H1 (cell line): ENCODE measurements around the gene ACAP2. TPM values are rescaled to one million over a fixed set of nuclear protein-coding genes. Genes with fewer than 3 reads are reported as not detected.

ENCODE experiments used
- CTCF ChIA-PET: fragments of 300-600 bp; sonication (Branson Sonifier 250); formaldehyde crosslinking; loops from one replicate; lab custom pipeline; 2021; ENCODE audit not compliant: partially characterized antibody; lab: Charles Lee
- POLR2A ChIA-PET: fragments of 300-600 bp; sonication (Branson Sonifier 250); formaldehyde crosslinking; loops from one replicate; lab custom pipeline; 2021; ENCODE audit warnings: inconsistent platforms; ENCODE audit not compliant: partially characterized antibody; lab: Charles Lee
- DNase-seq, 2 experiments: peaks; one replicate each; pipeline versions ENCODE4 v3.0.0 to v3.0.0-alpha.2; 2010 to 2022; ENCODE audit warnings: low spot score in 2 of 2, low read depth in 1 of 2, mixed read lengths in 1 of 2
- FAIRE-seq: peaks from 2 replicates; lab custom pipeline; 2011; peaks lifted over from hg19 to GRCh38; lab: Jason Lieb, UNC
- H2AFZ ChIP-seq: 2 replicates; pipeline ENCODE4 v1.8.1; 2012; ENCODE audit warnings: low read length, inconsistent platforms
- H2AK5ac ChIP-seq: 2 replicates; pipeline ENCODE4 v1.6.1; 2013; ENCODE audit warnings: low read depth, low read length
- H2BK120ac ChIP-seq: replicated peaks from 2 replicates; pipeline ENCODE3; 2013; ENCODE audit warnings: low read depth, low read length, inconsistent platforms
- H2BK12ac ChIP-seq: 2 replicates; pipeline ENCODE4 v1.6.1; 2013; ENCODE audit warnings: low read depth, low read length
- H2BK15ac ChIP-seq: 2 replicates; pipeline ENCODE4 v1.6.1; 2013; ENCODE audit warnings: low read length
- H2BK20ac ChIP-seq: 2 replicates; pipeline ENCODE4 v1.6.1; 2013; ENCODE audit warnings: low read length
- H2BK5ac ChIP-seq: 2 replicates; pipeline ENCODE4 v1.6.1; 2013; ENCODE audit warnings: low read depth, low read length
- H3K14ac ChIP-seq: 2 replicates; pipeline ENCODE4 v1.6.1; 2013; ENCODE audit warnings: inconsistent platforms; ENCODE audit not compliant: insufficient read length
- H3K18ac ChIP-seq: 2 replicates; pipeline ENCODE4 v1.6.1; 2013; ENCODE audit warnings: low read length; ENCODE audit errors: extremely low read depth
- H3K23ac ChIP-seq: 2 replicates; pipeline ENCODE4 v1.6.1; 2013; ENCODE audit warnings: inconsistent platforms; ENCODE audit not compliant: insufficient read length
- H3K23me2 ChIP-seq: 2 replicates; pipeline ENCODE4 v1.6.1; 2013; ENCODE audit warnings: low read depth, low read length
- H3K27ac ChIP-seq: 2 replicates; pipeline ENCODE4 v1.6.1; 2011; ENCODE audit warnings: low read depth, low read length, inconsistent platforms
- H3K27me3 ChIP-seq, 4 experiments: replicated peaks in 1 of 4; 1 replicate in 1 of 4; 2 replicates in 3 of 4; pipeline versions ENCODE4 v1.6.1 to v1.8.1; 2011 to 2013; ENCODE audit warnings: low read length in 3 of 4, mild to moderate bottlenecking in 3 of 4, inconsistent platforms in 2 of 4, mixed read lengths in 2 of 4, moderate library complexity in 1 of 4; ENCODE audit not compliant: control insufficient read depth in 3 of 4, insufficient read depth in 3 of 4; ENCODE audit errors: extremely low read depth in 1 of 4
- H3K36me3 ChIP-seq, 4 experiments: 2 replicates each; pipeline versions ENCODE4 v1.6.1 to v1.8.1; 2011 to 2013; ENCODE audit warnings: mild to moderate bottlenecking in 4 of 4, low read length in 3 of 4, moderate library complexity in 2 of 4, control low read depth in 1 of 4, inconsistent platforms in 1 of 4; ENCODE audit not compliant: insufficient read depth in 4 of 4, control insufficient read depth in 2 of 4
- H3K4ac ChIP-seq: replicated peaks from 2 replicates; pipeline ENCODE3; 2013; ENCODE audit warnings: low read length, low read depth, mixed read lengths, inconsistent platforms; ENCODE audit not compliant: insufficient read length
- H3K4me1 ChIP-seq, 4 experiments: replicated peaks in 1 of 4; 1 replicate in 1 of 4; 2 replicates in 3 of 4; pipeline versions ENCODE4 v1.6.1 to v1.8.1; 2011 to 2013; ENCODE audit warnings: low read length in 3 of 4, inconsistent platforms in 2 of 4, mixed read lengths in 1 of 4; ENCODE audit not compliant: insufficient read depth in 4 of 4, control insufficient read depth in 3 of 4
- H3K4me2 ChIP-seq, 2 experiments: 2 replicates each; pipeline versions ENCODE4 v1.6.1 to v1.8.1; 2011 to 2013; ENCODE audit warnings: low read depth in 2 of 2, low read length in 2 of 2, control low read depth in 1 of 2, inconsistent platforms in 1 of 2, mild to moderate bottlenecking in 1 of 2; ENCODE audit not compliant: insufficient read depth in 1 of 2
- H3K4me3 ChIP-seq, 4 experiments: fragments of 200-600, 300-600 bp in 1 of 4; sonication (generic), shearing (Covaris generic), sonication (Bioruptor Twin) in 1 of 4; 2 replicates each; pipeline versions ENCODE4 v1.5.1 to v1.8.1; 2011 to 2016; ENCODE audit warnings: low read length in 4 of 4, low read depth in 3 of 4, control low read depth in 2 of 4, inconsistent platforms in 2 of 4, mild to moderate bottlenecking in 2 of 4, mixed read lengths in 1 of 4, moderate library complexity in 1 of 4; ENCODE audit not compliant: insufficient read depth in 2 of 4; ENCODE audit errors: extremely low read depth in 1 of 4
- H3K56ac ChIP-seq: replicated peaks from 2 replicates; pipeline ENCODE3; 2013; ENCODE audit warnings: low read depth, mild to moderate bottlenecking, mixed read lengths, low read length, inconsistent platforms; ENCODE audit not compliant: insufficient read length
- H3K79me1 ChIP-seq: 2 replicates; pipeline ENCODE4 v1.6.1; 2013; ENCODE audit warnings: low read depth, low read length, control low read depth
- H3K79me2 ChIP-seq, 2 experiments: 2 replicates each; pipeline versions ENCODE4 v1.6.1 to v1.8.1; 2012 to 2013; ENCODE audit warnings: low read length in 2 of 2, mild to moderate bottlenecking in 2 of 2, inconsistent platforms in 1 of 2; ENCODE audit not compliant: insufficient read depth in 2 of 2, control insufficient read depth in 1 of 2
- H3K9ac ChIP-seq, 4 experiments: replicated peaks in 1 of 4; 1 replicate in 1 of 4; 2 replicates in 3 of 4; pipeline versions ENCODE4 v1.6.1 to v1.8.1; 2011 to 2013; ENCODE audit warnings: low read depth in 3 of 4, low read length in 3 of 4, control low read depth in 2 of 4, mild to moderate bottlenecking in 2 of 4, moderate library complexity in 2 of 4, inconsistent platforms in 1 of 4; ENCODE audit errors: extremely low read depth in 1 of 4
- H3K9me3 ChIP-seq, 2 experiments: 2 replicates each; pipeline versions ENCODE4 v1.6.1 to v1.8.1; 2012 to 2013; ENCODE audit warnings: mild to moderate bottlenecking in 2 of 2, moderate library complexity in 2 of 2, control low read depth in 1 of 2, inconsistent platforms in 1 of 2, low read depth in 1 of 2, low read length in 1 of 2, mixed read lengths in 1 of 2; ENCODE audit not compliant: insufficient read depth in 2 of 2
- H4K20me1 ChIP-seq, 2 experiments: replicated peaks in 1 of 2; 2 replicates each; pipeline versions ENCODE3 to v1.8.1; 2011 to 2013; ENCODE audit warnings: inconsistent platforms in 2 of 2, low read length in 2 of 2, mild to moderate bottlenecking in 1 of 2; ENCODE audit not compliant: insufficient read depth in 2 of 2, control insufficient read depth in 1 of 2
- H4K5ac ChIP-seq: 2 replicates; pipeline ENCODE4 v1.6.1; 2013; ENCODE audit warnings: low read length, low read depth, mixed read lengths, inconsistent platforms; ENCODE audit not compliant: insufficient read length
- H4K8ac ChIP-seq: 2 replicates; pipeline ENCODE4 v1.8.0; 2013; ENCODE audit warnings: mild to moderate bottlenecking, moderate library complexity, low read length, inconsistent platforms; ENCODE audit not compliant: insufficient read depth; ENCODE audit errors: extremely low read depth
- H4K91ac ChIP-seq: replicated peaks from 2 replicates; pipeline ENCODE3; 2013; ENCODE audit warnings: low read length, mixed read lengths, inconsistent platforms; ENCODE audit not compliant: insufficient read length
- BCL11A ChIP-seq, 2 experiments: IDR thresholded peaks; one replicate each; pipeline ENCODE4 v1.6.1; 2011; ENCODE audit warnings: low read depth in 2 of 2, low read length in 2 of 2, mild to moderate bottlenecking in 2 of 2
- BRCA1 ChIP-seq: IDR thresholded peaks from 2 replicates; pipeline ENCODE4 v1.6.1; 2012; ENCODE audit warnings: low read depth, low read length, improper control_type of control experiment
- KDM5A ChIP-seq: fragments of 200-600 bp; IDR thresholded peaks from 2 replicates; pipeline ENCODE4 v1.7.1; 2012; ENCODE audit warnings: mild to moderate bottlenecking, low read length, inconsistent platforms, mixed read lengths
- NANOG ChIP-seq: IDR thresholded peaks from 2 replicates; pipeline ENCODE4 v1.6.1; 2011; ENCODE audit warnings: low read length, low read depth, mild to moderate bottlenecking, inconsistent platforms; ENCODE audit not compliant: insufficient read depth, poor library complexity, severe bottlenecking
- POU5F1 ChIP-seq: IDR thresholded peaks from 2 replicates; pipeline ENCODE4 v1.6.1; 2011; ENCODE audit warnings: low read depth, mild to moderate bottlenecking, low read length, moderate library complexity
- WGBS, 2 experiments: shearing (Covaris generic) in 1 of 2; methylation state at CpG; one replicate each; pipeline versions ENCODE4 v1.1.6 to v1.1.7; 2013 to 2015; ENCODE audit warnings: low lambda C conversion rate in 2 of 2, mixed read lengths in 2 of 2, inconsistent platforms in 1 of 2, low coverage in 1 of 2, missing lambda C conversion rate in 1 of 2; ENCODE audit not compliant: insufficient replicate concordance in 2 of 2, insufficient coverage in 1 of 2, insufficient read length in 1 of 2; ENCODE audit errors: extremely low coverage in 1 of 2, missing lambda C conversion rate in 1 of 2; 5-methylcytosine and 5-hydroxymethylcytosine counted together
- polyA plus RNA-seq, 7 experiments: library from polyadenylated mRNA; depleted of rRNA in 3 of 7; stranded (reverse) in 5 of 7; unstranded in 2 of 7; fragments of >200 nt in 5 of 7; fragments of 200-250 nt in 2 of 7; gene quantifications; 1 replicate in 5 of 7; 2 replicates in 1 of 7; 4 replicates in 1 of 7; pipeline versions ENCODE4 v1.2.1 to v1.2.3, GENCODE V29; 2011 to 2013; ENCODE audit warnings: missing spikeins in 2 of 7, mixed read lengths in 2 of 7
- total RNA-seq: library from RNA; stranded (reverse); fragmentation: NEBNext Ultra II Directional; extraction: Animal tissue kit (Norgen Biotek cat#: 25700); gene quantifications from 2 replicates; pipeline ENCODE4 v1.2.1, GENCODE V29; 2021

ACAP2 gene
- total and polyA plus RNA-seq, 2 of the 8 experiments (the other 6 are each of a cell fraction or from before 2014, with no cell fraction given) = 7.7 to 37.3 TPM

DNA sequence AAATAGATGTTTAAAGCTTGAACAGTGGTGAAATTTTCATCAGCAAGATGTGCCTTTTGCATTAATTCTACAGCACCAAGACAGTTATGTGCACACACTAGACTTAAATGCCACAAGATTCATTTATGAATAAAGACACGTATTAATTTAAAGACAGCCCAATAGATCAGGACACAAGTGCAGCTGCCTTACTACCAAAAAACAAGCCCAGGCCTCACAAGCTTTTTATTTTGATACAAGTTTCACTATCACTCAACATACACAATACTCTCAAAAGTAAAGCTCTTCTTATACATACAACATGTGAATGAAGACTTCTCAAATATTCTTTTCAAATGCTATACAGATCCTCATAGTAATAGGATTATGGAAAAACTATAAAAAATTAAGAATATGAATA lies 2.4 kb downstream of the ACAP2 start:
- no peak overlapping the region for H3K4ac ChIP-seq
- no peak for DNase-seq
- H3K36me3 ChIP-seq = no peaks in the 10 kb centered on the region
- H3K9me3 ChIP-seq = no peaks in the 10 kb centered on the region
- H2BK5ac ChIP-seq = no peak overlapping the region
- H3K4me1 ChIP-seq = peaks cover 3 to 11% (median 3%) of the 10 kb centered on the region in 4 experiments; a peak in 5 of 7 replicates
- H2AFZ ChIP-seq = no peak overlapping the region
- no peak overlapping the region for H2AK5ac ChIP-seq
- H3K4me3 ChIP-seq = no peak overlapping the region
- H3K9ac ChIP-seq = no peak overlapping the region; a peak in 1 of 7 replicates
- 68% methylated on average over 1 of the region's 1 CpG; no CpG with 5 or more reads in 1 of the 2 experiments for WGBS, 2 experiments
- peaks cover 0 to 53% of the 10 kb centered on the region in 2 experiments; a peak in 2 of 4 replicates for H3K79me2 ChIP-seq
- FAIRE-seq = no peak
- no peak overlapping the region for H3K23ac ChIP-seq
- H3K18ac ChIP-seq = no peak overlapping the region
- H4K91ac ChIP-seq = no peak overlapping the region
- H2BK12ac ChIP-seq = no peak overlapping the region
- CTCF ChIA-PET = no interaction called here
- H3K23me2 ChIP-seq = peaks cover 8% of the 10 kb centered on the region
- no peak overlapping the region for H3K14ac ChIP-seq
- H3K56ac ChIP-seq = no peak overlapping the region
- H4K8ac ChIP-seq = no peak overlapping the region
- H4K5ac ChIP-seq = no peak overlapping the region
- H3K4me2 ChIP-seq = no peak overlapping the region
- H2BK15ac ChIP-seq = no peak overlapping the region
- H2BK20ac ChIP-seq = no peak overlapping the region
- peaks cover 4% of the 10 kb centered on the region for H3K79me1 ChIP-seq
- POLR2A ChIA-PET = interaction anchor here (0.9 to 1.5 kb wide), 3 partner anchors 9 to 102 kb away, joined by 3 to 4 read pairs (median 3); partner anchors contain the start of gene PPP1R2
- no peak overlapping the region for H3K27ac ChIP-seq
- peaks cover 0 to 6% of the 10 kb centered on the region in 2 experiments for H4K20me1 ChIP-seq
- H3K27me3 ChIP-seq = no peaks in the 10 kb centered on the region
- H2BK120ac ChIP-seq = no peak overlapping the region
- no peak for TF ChIP-seq POU5F1
- TF ChIP-seq BCL11A (IDR thresholded peaks at IDR 0.05; ENCODE audit: low read depth in 2 of 2, low read length in 2 of 2) = no peak
- TF ChIP-seq KDM5A = no peak
- TF ChIP-seq NANOG = no peak
- no peak for TF ChIP-seq BRCA1
